ENCODE results near the gene CABCOCO1.

CABCOCO1 gene

DNA sequence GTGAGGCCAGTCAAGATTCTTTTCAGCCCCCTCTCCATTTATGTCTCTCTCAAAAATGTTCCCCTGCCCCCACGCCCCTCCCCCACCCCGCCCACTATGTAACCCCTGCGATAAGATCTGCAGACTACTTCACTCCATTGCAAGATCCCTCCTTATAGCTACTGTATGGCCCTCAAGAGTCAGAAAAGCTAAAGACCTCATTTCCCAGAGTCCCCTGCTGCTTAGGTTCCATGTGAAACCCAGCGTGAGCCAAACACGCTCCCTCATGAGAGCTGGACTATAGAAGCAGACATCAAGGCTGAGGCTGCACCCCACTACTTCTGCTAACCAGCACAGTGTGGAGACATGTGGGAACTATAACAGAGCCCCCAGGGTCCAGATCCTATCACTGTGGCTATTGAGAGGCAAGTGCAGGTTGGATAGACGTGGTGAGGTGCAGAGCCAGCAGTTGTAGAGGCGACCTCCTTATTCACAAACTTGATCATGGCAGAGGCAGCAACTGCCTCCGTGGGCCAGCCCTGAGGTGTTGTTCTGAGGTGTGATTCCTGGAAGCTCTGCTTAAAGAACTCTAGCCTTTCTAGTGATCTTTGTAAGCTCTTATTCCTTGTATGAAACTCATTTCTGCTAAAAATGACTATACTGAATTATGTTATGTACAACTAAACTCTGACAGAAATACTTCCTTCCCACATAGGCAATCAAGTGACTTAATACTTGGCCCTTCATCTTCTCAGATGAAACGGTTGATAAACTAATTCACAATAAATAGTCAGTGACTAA lies 121.8 kb downstream of the CABCOCO1 start:
- DNase-seq (ENCODE audit: low read depth in 2 of 2), result no peak

DNA sequence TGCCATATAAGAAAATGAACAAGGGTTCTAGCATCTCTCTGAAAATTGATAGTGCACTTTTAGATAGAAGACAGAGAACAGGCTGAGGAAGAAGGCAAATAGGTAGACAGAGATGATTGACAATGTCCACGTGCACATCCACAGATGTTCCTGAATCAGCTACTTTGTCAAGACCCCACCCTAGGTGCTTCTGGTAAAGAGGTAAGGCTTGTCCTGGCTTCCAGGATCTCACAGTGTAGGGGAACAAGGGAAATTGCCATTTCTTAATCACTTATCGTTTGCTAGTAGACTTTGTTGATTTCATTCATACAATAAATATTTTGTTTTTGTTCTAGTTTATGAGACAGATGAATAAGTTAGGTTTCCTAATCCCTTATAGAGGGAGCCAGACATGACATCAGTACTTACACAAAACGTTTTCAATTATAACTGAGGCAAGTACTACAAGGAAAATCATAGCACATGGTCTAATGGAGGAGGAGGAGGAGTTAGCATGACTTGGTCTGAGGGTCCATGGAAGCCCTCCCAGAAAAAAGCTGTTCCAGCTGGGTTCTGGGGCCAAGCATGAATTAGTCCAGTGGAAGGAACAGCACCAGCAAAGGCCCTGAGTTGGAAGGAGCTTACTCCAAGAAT lies 122.9 kb downstream of the CABCOCO1 start:
- no peak for DNase-seq (ENCODE audit: low read depth in 2 of 2)

GRCh38 chr10:61786728-61787127 lies 124.0 kb downstream of the CABCOCO1 start:
- no peak for DNase-seq (ENCODE audit: low read depth in 2 of 2)

- no peak for DNase-seq (ENCODE audit: low read depth in 2 of 2)
Measured at GRCh38 chr10:61787170-61787569, 124.4 kb downstream of the CABCOCO1 start.

- no peak for DNase-seq (ENCODE audit: low read depth in 2 of 2)
Measured at GRCh38 chr10:61789031-61789430, 126.3 kb downstream of the CABCOCO1 start.

GRCh38 chr10:61791216-61791615 lies 128.5 kb downstream of the CABCOCO1 start:
- no peak for DNase-seq (ENCODE audit: low read depth in 2 of 2)

- DNase-seq (ENCODE audit: low read depth in 2 of 2), result no peak
Measured at GRCh38 chr10:61792097-61792716, 129.5 kb downstream of the CABCOCO1 start.

DNA sequence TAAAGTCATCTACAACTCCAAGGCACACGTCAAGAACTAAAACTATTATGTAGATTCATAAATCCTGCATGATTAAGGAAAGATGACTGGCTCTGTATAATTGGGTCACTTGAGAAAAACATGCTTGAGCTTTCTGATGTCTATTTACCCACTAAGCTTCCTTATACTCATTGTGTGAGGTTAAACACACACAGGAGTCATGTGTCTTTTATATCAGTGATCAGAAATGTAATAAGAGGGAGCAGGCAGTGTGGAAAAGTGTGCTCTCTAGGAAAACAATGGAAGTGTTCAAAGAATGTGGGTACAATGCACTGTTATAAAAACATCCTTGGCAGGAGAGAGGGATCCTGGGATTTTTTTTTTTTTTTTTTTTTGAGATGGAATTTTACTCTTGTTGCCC lies 130.2 kb downstream of the CABCOCO1 start:
- no peak for DNase-seq (ENCODE audit: low read depth in 2 of 2)

DNA sequence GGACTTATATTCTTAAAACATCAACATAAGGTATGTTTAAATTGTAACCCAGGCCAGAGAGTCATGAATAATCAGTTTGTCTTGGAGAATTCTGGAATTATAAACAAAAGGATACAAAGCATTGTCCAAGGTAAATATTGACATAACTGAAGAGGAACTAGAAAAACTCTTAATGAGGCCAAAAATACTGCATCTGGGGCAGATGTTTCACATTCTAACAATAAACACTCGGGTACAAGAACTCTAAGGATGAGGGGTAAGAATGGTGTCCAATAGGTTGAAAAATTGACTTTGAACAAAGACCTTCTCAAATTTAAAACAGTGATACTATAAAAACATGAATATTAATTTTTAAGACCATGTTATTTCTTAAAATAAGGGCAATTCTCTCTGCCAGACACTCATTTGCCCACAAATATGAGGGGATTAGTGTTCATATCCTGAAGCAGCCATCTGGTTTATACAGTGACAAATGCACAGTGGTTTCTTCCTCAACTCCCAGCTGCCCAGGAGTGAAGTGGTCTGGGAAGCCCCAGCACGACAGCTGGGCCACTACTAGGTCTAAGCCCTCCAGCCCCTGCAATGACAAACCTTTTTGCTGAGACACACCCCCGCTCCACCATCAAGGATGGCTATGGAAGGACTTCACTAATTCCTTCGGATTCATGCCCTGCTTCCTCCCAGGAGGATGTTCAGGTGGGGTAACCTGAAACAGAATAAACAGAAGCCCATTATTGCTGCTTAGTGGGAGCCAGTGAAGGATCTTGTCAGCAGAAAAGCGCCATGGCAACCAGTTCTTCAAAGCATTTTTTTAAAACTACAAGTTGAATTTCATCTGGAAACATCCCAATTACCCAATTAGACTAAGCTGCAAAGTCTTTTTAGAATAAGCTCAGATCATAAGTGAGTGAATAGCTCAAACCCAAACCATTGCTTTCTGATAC lies 131.3 kb downstream of the CABCOCO1 start:
- no peak for DNase-seq (ENCODE audit: low read depth in 2 of 2)

GRCh38 chr10:61795147-61795546 lies 132.4 kb downstream of the CABCOCO1 start:
- no peak for DNase-seq (ENCODE audit: low read depth in 2 of 2)

DNA sequence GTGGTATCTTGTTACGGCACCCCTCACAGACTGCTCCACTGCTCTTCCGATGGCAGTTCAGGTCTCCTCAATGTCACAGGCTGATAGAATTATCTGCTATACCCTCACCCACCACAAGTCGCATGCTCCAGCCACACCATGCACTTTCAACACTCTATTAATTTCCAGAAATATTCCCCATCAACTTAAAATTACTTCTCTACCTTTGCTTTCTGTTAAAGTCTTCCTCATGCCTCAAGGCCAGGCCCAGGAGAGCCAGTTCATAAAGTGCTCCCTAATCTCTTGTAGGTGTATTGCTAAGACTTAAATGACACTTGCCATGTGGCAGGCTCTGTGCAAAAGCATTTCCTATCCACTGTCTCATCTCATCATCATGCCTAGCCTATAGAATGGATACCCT lies 132.8 kb downstream of the CABCOCO1 start:
- DNase-seq (ENCODE audit: low read depth in 2 of 2), result no peak

- no peak for DNase-seq (ENCODE audit: low read depth in 2 of 2)
Measured at GRCh38 chr10:61796785-61797184, 134.1 kb downstream of the CABCOCO1 start.

DNA sequence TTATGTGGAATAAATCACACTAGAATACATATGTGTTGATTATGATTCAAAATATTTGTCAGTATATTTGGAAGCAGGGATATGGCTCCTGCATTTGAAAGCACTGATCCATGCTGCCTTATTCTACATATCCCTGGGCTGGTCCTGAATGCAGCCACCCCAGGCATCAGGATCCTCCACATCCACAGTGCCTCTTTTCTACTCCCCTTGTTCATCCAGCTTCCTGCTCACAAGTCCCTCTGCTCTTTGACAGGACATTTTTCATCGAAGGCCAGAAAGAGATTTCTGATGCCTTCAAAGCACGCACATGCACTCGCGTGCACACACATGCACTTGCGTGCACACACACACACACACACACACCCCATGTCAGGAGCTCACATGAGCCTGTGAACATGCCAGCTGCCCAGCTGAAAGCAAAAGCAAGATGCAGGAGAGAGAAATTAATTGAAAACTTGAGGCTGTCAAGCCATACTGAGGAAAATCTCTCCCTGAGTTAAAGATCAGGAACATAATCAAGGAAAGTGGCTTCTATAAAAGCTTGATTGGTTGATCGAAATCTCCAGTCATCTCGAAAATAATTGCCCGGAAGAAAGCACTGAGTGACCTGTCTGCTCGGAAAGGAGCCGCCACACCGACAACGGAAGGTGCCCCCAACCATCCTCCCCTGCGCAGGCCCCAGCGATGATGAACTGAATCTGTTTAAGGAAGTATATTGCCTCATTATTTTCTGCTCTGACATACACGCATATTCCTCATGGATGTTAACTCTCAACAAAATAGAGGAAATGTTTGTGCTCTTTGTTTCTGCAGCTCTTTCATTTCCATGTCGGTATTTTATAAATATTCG lies 134.8 kb downstream of the CABCOCO1 start:
- DNase-seq (ENCODE audit: low read depth in 2 of 2), result no peak

- no peak for DNase-seq (ENCODE audit: low read depth in 2 of 2)
Measured at GRCh38 chr10:61798713-61799112, 136.0 kb downstream of the CABCOCO1 start.

DNA sequence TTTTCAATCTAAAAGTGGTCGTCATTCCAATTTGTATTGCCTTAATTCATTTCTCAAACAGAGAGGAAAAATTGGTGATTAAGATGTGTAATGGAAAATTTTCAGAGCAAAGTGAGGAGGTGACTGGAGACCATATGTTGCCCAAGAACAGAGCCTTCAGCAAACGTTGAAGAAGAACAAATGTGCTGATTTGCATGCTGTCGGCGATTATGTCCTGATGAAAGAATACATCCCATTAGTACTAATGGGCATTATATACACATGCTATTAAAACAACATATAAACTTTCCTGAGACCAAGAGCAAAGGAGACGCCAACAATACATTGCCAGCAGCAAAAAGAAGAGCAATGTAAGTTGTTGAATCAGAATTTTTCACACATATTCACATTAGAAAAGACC lies 138.8 kb downstream of the CABCOCO1 start:
- no peak for DNase-seq (ENCODE audit: low read depth in 2 of 2)

DNA sequence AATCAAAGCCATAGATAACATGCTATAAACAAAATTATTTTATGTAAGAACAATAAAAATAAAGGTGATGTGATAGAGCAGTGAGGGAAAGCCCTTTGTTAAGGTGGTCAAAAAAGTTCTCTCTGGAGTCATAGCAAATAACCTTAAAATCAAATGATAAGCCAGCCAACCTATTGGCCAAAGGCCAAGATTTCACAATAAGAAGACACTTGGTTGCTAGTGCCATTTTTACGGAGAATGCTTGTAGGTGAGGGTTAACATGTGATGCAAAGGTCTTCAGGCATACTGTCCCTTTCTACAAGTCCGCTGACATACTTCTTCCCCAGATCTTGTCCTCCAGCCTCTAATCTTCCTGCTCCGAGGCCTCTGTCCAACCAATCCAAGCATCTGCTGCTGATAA lies 140.5 kb downstream of the CABCOCO1 start:
- DNase-seq (ENCODE audit: low read depth in 2 of 2), result no peak

- DNase-seq (ENCODE audit: low read depth in 2 of 2), result no peak
Measured at GRCh38 chr10:61804414-61804813, 141.7 kb downstream of the CABCOCO1 start.

DNA sequence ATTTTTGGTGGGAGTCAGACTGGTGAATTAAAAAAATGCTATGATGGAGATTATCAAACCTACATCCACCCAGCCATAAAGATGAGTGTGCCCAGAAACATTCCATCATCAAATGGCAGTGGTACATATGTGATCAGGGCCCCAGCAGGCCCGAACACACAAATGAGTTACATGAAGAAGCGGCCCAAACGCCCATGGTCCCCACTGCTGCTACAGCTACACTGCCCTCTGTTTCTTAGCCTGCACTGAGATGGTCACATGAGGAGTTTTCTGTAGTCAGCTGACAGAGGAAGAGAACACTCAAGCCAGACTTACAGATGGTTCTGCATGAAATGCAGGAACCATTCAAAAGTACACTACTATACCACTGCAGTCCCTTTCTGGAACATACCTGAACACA lies 142.4 kb downstream of the CABCOCO1 start:
- DNase-seq (ENCODE audit: low read depth in 2 of 2), result no peak

DNA sequence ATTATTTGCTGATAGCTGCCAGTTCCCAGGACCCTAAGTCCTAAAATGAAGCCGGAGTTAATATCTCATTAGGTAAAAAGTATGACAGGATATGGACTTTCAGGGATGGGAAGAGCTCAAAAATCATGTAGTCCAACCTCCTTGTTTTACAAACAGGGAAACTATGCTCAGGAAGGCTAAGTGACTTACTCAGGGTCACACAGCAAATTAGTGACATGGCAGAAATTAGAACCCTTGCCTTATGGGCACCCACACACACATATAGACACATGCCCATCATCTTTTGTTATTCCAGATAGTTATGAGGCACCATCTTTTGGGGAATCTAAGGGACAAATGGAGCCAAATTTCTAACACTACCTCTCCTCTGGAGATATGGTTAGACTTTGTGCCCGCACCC lies 147.5 kb downstream of the CABCOCO1 start:
- no peak for DNase-seq (ENCODE audit: low read depth in 2 of 2)

- no peak for DNase-seq (ENCODE audit: low read depth in 2 of 2)
Measured at GRCh38 chr10:61812052-61812721, 149.5 kb downstream of the CABCOCO1 start.

All from stimulated activated CD8-positive, alpha-beta memory T cell treated with anti-CD3 and anti-CD28 coated beads, Interleukin-15, amount 100 ng/mL, for 4 hours (primary cell).